ENCODE data around the gene WDR64. TPM values are rescaled to one million over a fixed set of nuclear protein-coding genes. Genes with fewer than 3 reads are reported as not detected.
"Not testable (repeated sequence)": the region's sequence is repeated elsewhere in the genome, so short reads cannot be mapped to it uniquely, and the experiment has no call there.

Gene WDR64
- polyA plus RNA-seq, 4 donors, result 0.25 to 0.53 (median 0.37) TPM

GRCh38 chr1:241776911-241777310 is 124.8 kb downstream of the WDR64 start:
- no peak for DNase-seq (ENCODE audit: low read depth in 4 of 4, low spot score in 3 of 4)

- no peak for DNase-seq (ENCODE audit: low read depth in 4 of 4, low spot score in 3 of 4)
Observed at GRCh38 chr1:241778117-241778516, 126.0 kb downstream of the WDR64 start.

GRCh38 chr1:241779897-241780296 is 127.8 kb downstream of the WDR64 start:
- no peak for DNase-seq (ENCODE audit: low read depth in 4 of 4, low spot score in 3 of 4)

- no peak for DNase-seq (ENCODE audit: low read depth in 4 of 4, low spot score in 3 of 4)
Observed at GRCh38 chr1:241782396-241782795, 130.3 kb downstream of the WDR64 start.

GRCh38 chr1:241787691-241788090 is 135.6 kb downstream of the WDR64 start:
- DNase-seq (ENCODE audit: low read depth in 4 of 4, low spot score in 3 of 4), result no peak

- DNase-seq (ENCODE audit: low read depth in 4 of 4, low spot score in 3 of 4), result no peak
Observed at GRCh38 chr1:241789061-241789460, 137.0 kb downstream of the WDR64 start.

- no peak for DNase-seq (ENCODE audit: low read depth in 4 of 4, low spot score in 3 of 4)
Observed at GRCh38 chr1:241799416-241799815, 147.3 kb downstream of the WDR64 start.

- DNase-seq (ENCODE audit: low read depth in 4 of 4, low spot score in 3 of 4), result no peak
Observed at GRCh38 chr1:241800640-241801039, 148.6 kb downstream of the WDR64 start.

- DNase-seq (ENCODE audit: low read depth in 4 of 4, low spot score in 3 of 4), result no peak
Observed at GRCh38 chr1:241802863-241803262, 150.8 kb downstream of the WDR64 start.

- DNase-seq (ENCODE audit: low read depth in 4 of 4, low spot score in 3 of 4), result not testable (repeated sequence)
Observed at GRCh38 chr1:241804706-241805105, 152.6 kb downstream of the WDR64 start.

GRCh38 chr1:241808265-241808664 is 156.2 kb downstream of the WDR64 start:
- no peak for DNase-seq (ENCODE audit: low read depth in 4 of 4, low spot score in 3 of 4)

GRCh38 chr1:241810769-241811405 is 158.8 kb downstream of the WDR64 start:
- DNase-seq (ENCODE audit: low read depth in 4 of 4, low spot score in 3 of 4), result no peak

- DNase-seq (ENCODE audit: low read depth in 4 of 4, low spot score in 3 of 4), result no peak
Observed at GRCh38 chr1:241813768-241814320, 161.8 kb downstream of the WDR64 start.

- no peak for DNase-seq (ENCODE audit: low read depth in 4 of 4, low spot score in 3 of 4)
Observed at GRCh38 chr1:241816008-241816407, 163.9 kb downstream of the WDR64 start.

GRCh38 chr1:241817331-241817792 is 165.3 kb downstream of the WDR64 start:
- DNase-seq (ENCODE audit: low read depth in 4 of 4, low spot score in 3 of 4), result no peak

GRCh38 chr1:241817956-241818612 is 166.0 kb downstream of the WDR64 start:
- no peak for DNase-seq (ENCODE audit: low read depth in 4 of 4, low spot score in 3 of 4)

- no peak for DNase-seq (ENCODE audit: low read depth in 4 of 4, low spot score in 3 of 4)
Observed at GRCh38 chr1:241819340-241819866, 167.3 kb downstream of the WDR64 start.

- DNase-seq (ENCODE audit: low read depth in 4 of 4, low spot score in 3 of 4), result no peak
Observed at GRCh38 chr1:241821363-241821762, 169.3 kb downstream of the WDR64 start.

GRCh38 chr1:241822846-241823245 is 170.8 kb downstream of the WDR64 start:
- DNase-seq (ENCODE audit: low read depth in 4 of 4, low spot score in 3 of 4), result no peak

GRCh38 chr1:241823925-241824324 is 171.8 kb downstream of the WDR64 start:
- no peak for DNase-seq (ENCODE audit: low read depth in 4 of 4, low spot score in 3 of 4)

GRCh38 chr1:241825581-241825980 is 173.5 kb downstream of the WDR64 start:
- no peak for DNase-seq (ENCODE audit: low read depth in 4 of 4, low spot score in 3 of 4)

GRCh38 chr1:241826613-241827012 is 174.5 kb downstream of the WDR64 start:
- not testable (repeated sequence) for DNase-seq (ENCODE audit: low read depth in 4 of 4, low spot score in 3 of 4)
